Parathyroid adenoma (tissue), 2 donors: ENCODE results near the gene SNAP47.
A peak's percentile ranks its signal among the peaks of the same experiment; 100 is the strongest.

Experiments used
- H2AFZ ChIP-seq: fragments of 300-600 bp; sonication (generic); one replicate; pipeline ENCODE4 v1.7.0; 2017; ENCODE audit warnings: antibody characterized with exemption, mild to moderate bottlenecking
- H3K27ac ChIP-seq: fragments of 300-600 bp; sonication (generic); one replicate; pipeline ENCODE4 v1.7.0; 2017
- H3K27me3 ChIP-seq: fragments of 300-600 bp; sonication (generic); one replicate; pipeline ENCODE4 v1.7.0; 2017; ENCODE audit warnings: low read length; ENCODE audit not compliant: control insufficient read depth, insufficient read depth
- H3K36me3 ChIP-seq: fragments of 300-600 bp; sonication (generic); one replicate; pipeline ENCODE4 v1.7.0; 2017; ENCODE audit warnings: low read length; ENCODE audit not compliant: control insufficient read depth, insufficient read depth
- H3K4me1 ChIP-seq: fragments of 300-600 bp; sonication (generic); one replicate; pipeline ENCODE4 v1.7.0; 2017; ENCODE audit warnings: control low read depth
- H3K4me2 ChIP-seq: fragments of 300-600 bp; sonication (generic); one replicate; pipeline ENCODE4 v1.7.0; 2017; ENCODE audit warnings: low read length
- H3K4me3 ChIP-seq: fragments of 300-600 bp; sonication (generic); one replicate; pipeline ENCODE4 v1.7.0; 2017; ENCODE audit warnings: low read depth, low read length
- H3K79me2 ChIP-seq: fragments of 300-600 bp; sonication (generic); one replicate; pipeline ENCODE4 v1.7.0; 2017; ENCODE audit warnings: control low read depth
- H3K9ac ChIP-seq: fragments of 300-600 bp; sonication (generic); one replicate; pipeline ENCODE4 v1.7.0; 2017; ENCODE audit warnings: mild to moderate bottlenecking
- H3K9me3 ChIP-seq: fragments of 300-600 bp; sonication (generic); one replicate; pipeline ENCODE4 v1.7.0; 2017; ENCODE audit warnings: low read length; ENCODE audit not compliant: control insufficient read depth
- TF ChIP-seq, protein P1 (sequence below): fragments of 300-600 bp; sonication (generic); IDR thresholded peaks from one replicate; pipeline ENCODE4 v1.7.0; 2017; ENCODE audit warnings: antibody characterized with exemption, mild to moderate bottlenecking
- donor health status: primary hyperparathyroidism.

The SNAP47 gene

DNA sequence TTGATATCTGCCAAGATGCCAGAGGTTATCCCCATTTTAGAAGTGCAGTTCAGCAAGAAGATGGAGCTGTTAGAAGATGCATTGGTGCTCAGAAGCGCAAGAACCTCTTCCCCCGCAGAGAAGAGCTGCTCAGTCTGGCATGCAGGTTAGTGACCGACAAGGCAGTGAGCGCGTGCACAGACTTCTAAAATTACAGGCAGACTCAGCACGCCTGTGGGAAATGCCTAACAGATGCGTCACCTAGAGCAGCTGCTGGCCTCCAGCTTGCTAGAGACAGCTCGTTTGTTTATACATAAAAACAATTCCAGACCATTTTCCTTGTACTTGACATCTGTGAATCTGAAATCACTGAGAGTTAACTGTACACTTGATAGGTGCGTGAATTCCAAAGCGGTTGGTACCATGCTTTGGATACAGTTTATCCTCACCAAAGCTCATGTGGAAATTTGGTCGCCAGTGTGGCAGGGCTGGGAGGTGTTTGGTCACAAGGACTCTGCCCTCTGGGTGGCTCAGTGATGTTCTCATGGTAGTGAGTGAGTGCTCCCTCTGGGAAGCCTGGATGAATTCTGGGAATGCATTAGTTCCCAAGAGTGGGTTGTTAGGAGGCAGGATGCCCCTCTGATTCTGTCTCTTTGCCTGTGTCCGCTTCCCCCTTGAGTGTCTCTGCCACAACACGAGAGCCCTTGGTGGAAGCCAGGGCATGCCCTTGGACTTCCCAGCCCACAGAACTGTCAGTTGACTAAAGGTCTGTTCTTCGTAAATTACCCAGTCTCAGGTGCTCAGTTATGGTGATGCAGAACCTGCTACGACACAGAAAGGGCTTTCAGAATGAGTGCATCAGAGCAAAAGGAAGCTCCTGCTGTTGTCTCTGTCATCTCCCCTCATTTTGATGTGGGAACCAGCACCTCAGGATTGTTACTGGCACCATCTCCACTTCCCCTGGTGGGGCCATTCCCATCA lies 24.4 kb downstream of the SNAP47 start:
- H3K79me2 ChIP-seq = peaks cover 3% of the 10 kb centered on the region
- H3K4me1 ChIP-seq = no peaks in the 10 kb centered on the region
- TF ChIP-seq, protein P1, sequence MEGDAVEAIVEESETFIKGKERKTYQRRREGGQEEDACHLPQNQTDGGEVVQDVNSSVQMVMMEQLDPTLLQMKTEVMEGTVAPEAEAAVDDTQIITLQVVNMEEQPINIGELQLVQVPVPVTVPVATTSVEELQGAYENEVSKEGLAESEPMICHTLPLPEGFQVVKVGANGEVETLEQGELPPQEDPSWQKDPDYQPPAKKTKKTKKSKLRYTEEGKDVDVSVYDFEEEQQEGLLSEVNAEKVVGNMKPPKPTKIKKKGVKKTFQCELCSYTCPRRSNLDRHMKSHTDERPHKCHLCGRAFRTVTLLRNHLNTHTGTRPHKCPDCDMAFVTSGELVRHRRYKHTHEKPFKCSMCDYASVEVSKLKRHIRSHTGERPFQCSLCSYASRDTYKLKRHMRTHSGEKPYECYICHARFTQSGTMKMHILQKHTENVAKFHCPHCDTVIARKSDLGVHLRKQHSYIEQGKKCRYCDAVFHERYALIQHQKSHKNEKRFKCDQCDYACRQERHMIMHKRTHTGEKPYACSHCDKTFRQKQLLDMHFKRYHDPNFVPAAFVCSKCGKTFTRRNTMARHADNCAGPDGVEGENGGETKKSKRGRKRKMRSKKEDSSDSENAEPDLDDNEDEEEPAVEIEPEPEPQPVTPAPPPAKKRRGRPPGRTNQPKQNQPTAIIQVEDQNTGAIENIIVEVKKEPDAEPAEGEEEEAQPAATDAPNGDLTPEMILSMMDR = no peak
- H3K4me3 ChIP-seq = no peak overlapping the region
- no peak overlapping the region for H3K27ac ChIP-seq
- no peak overlapping the region for H3K9ac ChIP-seq
- no peaks in the 10 kb centered on the region for H3K9me3 ChIP-seq
- no peak overlapping the region for H2AFZ ChIP-seq
- H3K4me2 ChIP-seq = no peak overlapping the region
- no peaks in the 10 kb centered on the region for H3K27me3 ChIP-seq
- no peaks in the 10 kb centered on the region for H3K36me3 ChIP-seq

DNA sequence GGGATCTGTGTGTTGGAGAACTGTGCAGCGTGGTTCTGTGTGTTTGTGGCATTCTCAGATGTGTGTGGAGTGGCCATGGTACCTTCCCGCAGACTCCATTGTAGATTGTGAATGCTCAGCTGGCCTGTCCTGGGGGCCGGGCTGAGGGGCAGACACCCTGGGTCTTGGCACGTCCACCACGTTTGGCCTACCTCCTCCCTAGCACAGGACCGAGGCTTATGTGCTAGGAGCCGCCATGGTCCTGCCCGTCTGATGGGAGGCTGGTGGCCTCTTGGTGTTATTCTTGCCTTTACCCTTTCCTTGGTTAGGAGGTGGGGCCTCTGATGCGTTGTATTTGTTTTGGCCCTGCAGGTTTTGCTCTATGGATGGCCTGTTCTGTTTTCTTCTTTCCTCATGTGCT lies 25.1 kb downstream of the SNAP47 start:
- H2AFZ ChIP-seq = no peak overlapping the region
- H3K9me3 ChIP-seq = no peaks in the 10 kb centered on the region
- H3K9ac ChIP-seq = no peak overlapping the region
- peaks cover 3% of the 10 kb centered on the region for H3K79me2 ChIP-seq
- no peaks in the 10 kb centered on the region for H3K27me3 ChIP-seq
- no peak overlapping the region for H3K27ac ChIP-seq
- TF ChIP-seq, protein P1 = no peak
- H3K4me1 ChIP-seq = no peaks in the 10 kb centered on the region
- no peaks in the 10 kb centered on the region for H3K36me3 ChIP-seq
- no peak overlapping the region for H3K4me3 ChIP-seq
- H3K4me2 ChIP-seq = no peak overlapping the region

DNA sequence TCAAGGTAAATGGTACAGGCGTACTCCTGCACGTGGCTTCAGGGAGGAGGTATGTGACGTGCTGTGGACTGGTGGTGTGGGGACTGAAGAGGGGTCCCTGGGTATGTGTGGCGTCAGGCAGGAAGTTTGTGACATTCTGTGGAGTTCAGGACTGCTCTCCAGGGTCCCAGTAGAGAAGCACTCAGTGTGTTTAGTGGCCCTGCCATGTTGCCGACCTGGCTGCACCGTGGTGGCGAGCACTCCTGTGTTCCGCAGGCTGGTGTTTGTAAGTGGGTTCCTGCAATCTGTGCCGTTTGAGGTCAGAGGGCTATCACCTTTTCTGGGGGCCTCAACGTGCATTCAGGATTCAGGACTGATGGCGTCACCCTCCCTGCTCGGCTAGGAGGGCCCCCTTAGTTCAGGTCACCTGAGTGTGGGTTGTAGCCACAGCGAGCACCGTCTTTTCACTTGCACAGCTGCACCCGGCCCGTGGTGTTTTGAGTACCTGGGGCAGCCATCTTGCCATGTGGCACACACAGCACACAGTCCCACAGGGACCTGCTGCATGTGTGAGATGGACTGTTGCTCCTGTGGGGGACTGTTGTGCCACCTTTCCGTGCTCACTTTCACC lies 26.5 kb downstream of the SNAP47 start:
- H3K79me2 ChIP-seq = peaks cover 3% of the 10 kb centered on the region
- H3K9ac ChIP-seq = no peak overlapping the region
- H3K27me3 ChIP-seq = no peaks in the 10 kb centered on the region
- H3K4me2 ChIP-seq = no peak overlapping the region
- H3K9me3 ChIP-seq = no peaks in the 10 kb centered on the region
- no peak overlapping the region for H3K4me3 ChIP-seq
- H2AFZ ChIP-seq = no peak overlapping the region
- H3K27ac ChIP-seq = no peak overlapping the region
- no peaks in the 10 kb centered on the region for H3K4me1 ChIP-seq
- no peaks in the 10 kb centered on the region for H3K36me3 ChIP-seq
- TF ChIP-seq, protein P1 = no peak

DNA sequence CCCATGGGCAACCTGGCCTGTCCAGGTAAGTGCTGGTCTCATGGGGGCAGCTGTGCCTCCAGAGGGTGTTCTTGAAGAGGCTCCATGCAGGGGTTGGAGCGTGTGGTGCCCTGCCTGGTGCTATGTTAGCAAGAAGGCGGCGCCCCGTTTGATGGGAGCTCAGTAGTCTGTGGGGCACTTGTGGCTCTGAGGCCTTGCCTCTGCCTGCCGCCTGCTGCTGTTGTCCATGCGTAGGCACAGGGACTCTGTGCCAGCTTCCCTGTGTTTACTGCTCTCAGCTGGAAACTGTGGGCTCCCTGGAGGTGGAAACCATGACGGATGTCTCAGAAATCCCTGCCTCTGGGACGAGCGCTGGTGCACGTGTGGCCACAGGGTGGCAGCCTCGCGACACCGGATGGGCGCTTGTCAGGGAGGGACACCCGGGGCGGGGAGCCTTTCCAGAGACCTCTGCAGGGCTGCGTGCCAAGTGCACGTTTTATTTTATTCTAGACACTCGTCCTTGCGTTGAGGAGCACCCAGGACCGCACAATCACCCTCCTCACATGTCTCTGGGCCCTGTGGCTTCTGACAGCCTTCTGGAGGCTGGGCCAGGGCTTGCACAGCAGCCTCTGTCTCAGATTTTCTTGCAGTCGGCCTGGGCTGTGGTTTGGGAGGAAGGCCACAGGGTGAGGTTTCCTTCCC lies 27.1 kb downstream of the SNAP47 start:
- Histone ChIP-seq H3K27me3 (no peaks in the 10 kb centered on the region), H3K36me3 (no peaks in the 10 kb centered on the region), H3K4me1 (no peaks in the 10 kb centered on the region), H3K4me3 (no peak overlapping the region), H3K9ac (no peak overlapping the region), H3K4me2 (no peak overlapping the region), H2AFZ (no peak overlapping the region), H3K9me3 (no peaks in the 10 kb centered on the region), H3K27ac (no peak overlapping the region), H3K79me2 (peaks cover 3% of the 10 kb centered on the region)
- TF ChIP-seq, protein P1 = peak; percentile 81
